DOHH2 (cell line): ENCODE data around the gene KCNG1.
A peak's percentile ranks its signal among the peaks of the same experiment; 100 is the strongest.

Experiments
- H3F3A ChIP-seq: fragments of 200-600 bp; sonication (generic), shearing (Covaris generic); 2 replicates; pipeline ENCODE4 v1.6.0; 2016; ENCODE audit warnings: antibody characterized with exemption, mild to moderate bottlenecking; ENCODE audit not compliant: control insufficient read depth, insufficient read depth
- H3K27ac ChIP-seq: fragments of 200-600 bp; sonication (generic); 2 replicates; pipeline ENCODE4 v1.5.1; 2014; ENCODE audit warnings: low read depth, mild to moderate bottlenecking, low read length, moderate library complexity
- H3K27me3 ChIP-seq: fragments of 200-600 bp; sonication (generic); 2 replicates; pipeline ENCODE4 v1.6.1; 2014; ENCODE audit warnings: mild to moderate bottlenecking, low read length, mixed read lengths; ENCODE audit not compliant: control insufficient read depth
- H3K36me3 ChIP-seq: fragments of 200-600 bp; sonication (generic); 2 replicates; pipeline ENCODE4 v1.6.1; 2014; ENCODE audit warnings: mild to moderate bottlenecking, low read length, moderate library complexity, mixed read lengths; ENCODE audit not compliant: control insufficient read depth
- H3K4me1 ChIP-seq: fragments of 200-600 bp; sonication (generic); 2 replicates; pipeline ENCODE4 v1.6.1; 2014; ENCODE audit warnings: mild to moderate bottlenecking, low read length, mixed read lengths; ENCODE audit not compliant: control insufficient read depth
- H3K4me2 ChIP-seq: fragments of 200-600 bp; sonication (generic); 2 replicates; pipeline ENCODE4 v1.6.0; 2014; ENCODE audit warnings: mild to moderate bottlenecking, low read length, moderate library complexity
- H3K4me3 ChIP-seq: fragments of 200-600 bp; sonication (generic); 2 replicates; pipeline ENCODE4 v1.5.1; 2014; ENCODE audit warnings: mild to moderate bottlenecking, low read length, mixed read lengths
- H3K79me2 ChIP-seq: fragments of 200-600 bp; sonication (generic); 2 replicates; pipeline ENCODE4 v1.6.1; 2014; ENCODE audit warnings: mild to moderate bottlenecking, low read length, mixed read lengths; ENCODE audit not compliant: control insufficient read depth
- H3K9me2 ChIP-seq: fragments of 200-600 bp; sonication (generic); replicated peaks from 2 replicates; pipeline ENCODE4 v1.6.1; 2014; ENCODE audit warnings: mild to moderate bottlenecking, low read length, mixed read lengths; ENCODE audit not compliant: control insufficient read depth
- H3K9me3 ChIP-seq: fragments of 200-600 bp; sonication (generic); 2 replicates; pipeline ENCODE4 v1.6.1; 2014; ENCODE audit warnings: antibody characterized with exemption, low read length, mixed read lengths; ENCODE audit not compliant: control insufficient read depth, insufficient read depth
- H4K20me1 ChIP-seq: fragments of 200-600 bp; sonication (generic); 2 replicates; pipeline ENCODE4 v1.6.0; 2014; ENCODE audit warnings: low read depth, mild to moderate bottlenecking, antibody characterized with exemption, low read length, moderate library complexity; ENCODE audit not compliant: control insufficient read depth, insufficient read depth
- EZH2phosphoT487 ChIP-seq: fragments of 200-600 bp; sonication (generic); IDR thresholded peaks from 2 replicates; pipeline ENCODE4 v1.6.1; 2017; ENCODE audit warnings: borderline replicate concordance, mild to moderate bottlenecking, antibody characterized with exemption, low read length, moderate library complexity, mixed read lengths
- TF ChIP-seq, protein P1 (sequence below): fragments of 200-600 bp; sonication (generic); IDR thresholded peaks from one replicate; pipeline ENCODE4 v1.5.1; 2014; ENCODE audit warnings: antibody characterized with exemption, mild to moderate bottlenecking, low read depth, low read length; ENCODE audit not compliant: poor library complexity, severe bottlenecking

The KCNG1 gene

DNA sequence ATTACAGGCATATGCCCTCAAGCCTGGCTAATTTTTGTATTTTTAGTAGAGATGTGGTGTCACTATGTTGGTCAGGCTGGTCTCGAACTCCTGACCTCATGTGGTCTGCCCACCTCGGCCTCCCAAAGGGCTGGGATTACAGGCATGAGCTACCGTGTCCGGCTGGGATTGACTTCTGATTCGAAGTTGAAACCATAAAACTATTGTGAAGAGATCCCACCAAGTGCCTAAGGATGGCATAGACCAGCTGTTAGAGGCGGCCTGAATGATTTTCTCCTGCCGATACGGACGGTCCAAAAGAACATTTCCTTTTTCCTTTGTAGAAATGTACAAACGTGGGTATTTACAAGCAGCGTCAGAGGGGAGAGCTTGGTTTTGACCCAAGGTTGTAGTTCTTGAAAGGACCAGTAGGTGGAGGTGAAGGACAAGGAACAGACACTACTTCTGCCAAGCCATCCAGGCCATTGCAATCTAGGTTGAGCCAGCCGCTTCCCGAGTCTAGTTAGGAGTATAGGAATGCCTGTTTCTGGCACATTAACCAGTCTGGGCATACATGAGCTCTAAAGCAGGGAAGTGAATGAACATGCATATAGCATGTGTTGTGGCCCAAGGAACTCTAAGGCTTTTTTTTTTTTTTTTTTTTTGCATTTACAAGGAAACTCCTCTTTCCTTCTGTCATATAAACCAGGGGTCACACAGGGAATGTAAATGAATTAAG lies 35.3 kb downstream of the KCNG1 start:
- H3F3A ChIP-seq, result peaks cover 6% of the 10 kb centered on the region
- TF ChIP-seq EZH2phosphoT487, result no peak
- TF ChIP-seq, protein P1, sequence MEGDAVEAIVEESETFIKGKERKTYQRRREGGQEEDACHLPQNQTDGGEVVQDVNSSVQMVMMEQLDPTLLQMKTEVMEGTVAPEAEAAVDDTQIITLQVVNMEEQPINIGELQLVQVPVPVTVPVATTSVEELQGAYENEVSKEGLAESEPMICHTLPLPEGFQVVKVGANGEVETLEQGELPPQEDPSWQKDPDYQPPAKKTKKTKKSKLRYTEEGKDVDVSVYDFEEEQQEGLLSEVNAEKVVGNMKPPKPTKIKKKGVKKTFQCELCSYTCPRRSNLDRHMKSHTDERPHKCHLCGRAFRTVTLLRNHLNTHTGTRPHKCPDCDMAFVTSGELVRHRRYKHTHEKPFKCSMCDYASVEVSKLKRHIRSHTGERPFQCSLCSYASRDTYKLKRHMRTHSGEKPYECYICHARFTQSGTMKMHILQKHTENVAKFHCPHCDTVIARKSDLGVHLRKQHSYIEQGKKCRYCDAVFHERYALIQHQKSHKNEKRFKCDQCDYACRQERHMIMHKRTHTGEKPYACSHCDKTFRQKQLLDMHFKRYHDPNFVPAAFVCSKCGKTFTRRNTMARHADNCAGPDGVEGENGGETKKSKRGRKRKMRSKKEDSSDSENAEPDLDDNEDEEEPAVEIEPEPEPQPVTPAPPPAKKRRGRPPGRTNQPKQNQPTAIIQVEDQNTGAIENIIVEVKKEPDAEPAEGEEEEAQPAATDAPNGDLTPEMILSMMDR, result peak; percentile 71
- H3K36me3 ChIP-seq, result no peaks in the 10 kb centered on the region
- H3K27me3 ChIP-seq, result no peaks in the 10 kb centered on the region; the same call in 1 of the 2 replicates
- peaks cover 9% of the 10 kb centered on the region for H3K4me1 ChIP-seq
- no peak overlapping the region for H3K4me3 ChIP-seq
- no peaks in the 10 kb centered on the region for H3K9me3 ChIP-seq
- H3K9me2 ChIP-seq, result no peaks in the 10 kb centered on the region
- H3K4me2 ChIP-seq, result no peak overlapping the region
- H3K79me2 ChIP-seq, result no peaks in the 10 kb centered on the region
- H4K20me1 ChIP-seq, result no peaks in the 10 kb centered on the region
- no peak overlapping the region for H3K27ac ChIP-seq

DNA sequence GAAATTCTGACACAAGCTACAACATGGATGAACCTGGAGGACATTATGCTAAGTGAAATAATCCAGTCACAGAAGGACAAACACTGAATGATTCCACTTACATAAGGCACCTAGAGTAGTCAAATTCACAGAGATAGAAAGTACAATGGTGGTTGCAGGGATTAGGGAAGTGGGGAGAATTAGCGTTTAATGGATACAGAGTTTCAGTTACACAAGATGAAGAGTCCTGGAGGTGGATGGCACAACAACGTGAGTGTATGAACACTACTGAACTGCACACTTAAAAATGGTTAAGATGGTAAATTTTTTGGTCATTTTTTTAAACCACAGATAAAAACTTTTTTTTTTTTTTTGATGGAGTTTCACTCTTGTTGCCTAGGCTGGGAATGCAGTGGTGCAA lies 39.6 kb downstream of the KCNG1 start:
- no peaks in the 10 kb centered on the region for H3K36me3 ChIP-seq
- no peak overlapping the region for H3K4me2 ChIP-seq
- no peaks in the 10 kb centered on the region for H3K9me3 ChIP-seq
- H3K9me2 ChIP-seq, result no peaks in the 10 kb centered on the region
- no peaks in the 10 kb centered on the region for H3K79me2 ChIP-seq
- TF ChIP-seq EZH2phosphoT487, result no peak
- TF ChIP-seq, protein P1, result no peak
- H3K4me3 ChIP-seq, result no peak overlapping the region
- H3K27ac ChIP-seq, result no peak overlapping the region
- no peaks in the 10 kb centered on the region for H4K20me1 ChIP-seq
- H3K4me1 ChIP-seq, result peaks cover 10% of the 10 kb centered on the region
- H3K27me3 ChIP-seq, result no peaks in the 10 kb centered on the region; the same call in 1 of the 2 replicates
- peaks cover 3% of the 10 kb centered on the region; the same call in 1 of the 2 replicates for H3F3A ChIP-seq

DNA sequence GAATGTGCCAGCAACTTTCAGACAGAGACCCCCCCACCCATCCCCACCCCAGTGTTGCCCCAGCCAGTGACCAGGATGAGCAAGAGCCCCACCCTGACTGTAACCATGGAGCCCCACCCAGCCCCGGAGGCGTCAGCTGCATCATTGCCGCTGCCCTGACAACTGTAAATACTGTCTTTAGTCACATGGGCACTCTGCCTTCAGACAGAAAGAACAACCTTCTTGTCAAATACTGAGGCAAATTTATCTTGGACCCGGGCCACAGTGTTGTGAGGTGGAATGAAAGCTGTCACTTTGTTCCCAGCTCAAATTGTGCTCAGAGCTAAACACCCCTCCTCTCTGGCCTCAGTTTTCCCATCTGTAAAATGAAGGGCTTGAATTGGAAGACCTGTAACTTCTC lies 40.5 kb downstream of the KCNG1 start:
- H3K4me3 ChIP-seq, result no peak overlapping the region
- no peaks in the 10 kb centered on the region for H3K36me3 ChIP-seq
- H3K79me2 ChIP-seq, result no peaks in the 10 kb centered on the region
- H3K9me3 ChIP-seq, result no peaks in the 10 kb centered on the region
- H3F3A ChIP-seq, result peaks cover 3% of the 10 kb centered on the region; the same call in 1 of the 2 replicates
- no peak overlapping the region for H3K4me2 ChIP-seq
- TF ChIP-seq, protein P1, result no peak
- no peak for TF ChIP-seq EZH2phosphoT487
- no peaks in the 10 kb centered on the region for H3K9me2 ChIP-seq
- no peaks in the 10 kb centered on the region; the same call in 1 of the 2 replicates for H3K27me3 ChIP-seq
- H4K20me1 ChIP-seq, result no peaks in the 10 kb centered on the region
- peaks cover 11% of the 10 kb centered on the region for H3K4me1 ChIP-seq
- H3K27ac ChIP-seq, result no peak overlapping the region
